ENCODE data around the gene SPATA33.
A peak's percentile ranks its signal among the peaks of the same experiment; 100 is the strongest.

The SPATA33 gene

DNA sequence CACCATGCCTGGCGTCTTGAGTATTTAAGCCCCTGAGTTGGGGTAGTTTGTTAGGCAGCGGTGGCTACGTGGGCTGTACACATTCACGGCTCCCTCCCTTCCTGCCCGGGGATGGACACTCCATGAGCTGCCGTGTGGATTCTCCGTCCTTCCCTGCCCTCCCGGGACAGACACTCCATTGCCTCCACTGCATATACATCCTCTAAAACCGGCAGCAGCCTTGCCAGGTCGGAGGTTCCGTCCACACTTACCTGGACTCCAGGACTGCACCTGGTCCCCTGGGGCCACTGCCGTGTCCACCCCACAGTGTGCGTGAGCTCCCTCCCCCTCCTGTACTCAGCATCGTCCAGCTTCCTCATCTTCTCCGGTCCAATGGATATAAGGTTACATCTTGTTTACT, 47.4 kb downstream of the SPATA33 start:
- H3K4ac ChIP-seq (ENCODE audit: low read length) = peak overlapping the region; percentile 10
- H3K79me1 ChIP-seq (ENCODE audit: low read depth, low read length) = peaks cover 7% of the 10 kb centered on the region
- H4K8ac ChIP-seq (ENCODE audit: low read depth, low read length) = no peak overlapping the region
- peak overlapping the region; percentile 89 for H2AK5ac ChIP-seq (ENCODE audit: low read depth, low read length)
- H3K23ac ChIP-seq (ENCODE audit: low read depth, low read length, poor library complexity) = no peak overlapping the region
- no peak overlapping the region for H3K27ac ChIP-seq (replicated peaks; ENCODE audit: low read length)
- H3K4me1 ChIP-seq (ENCODE audit: control insufficient read depth in 2 of 2, insufficient read depth in 1 of 2, low read depth in 1 of 2, low read length in 2 of 2) = peaks cover 13 to 16% of the 10 kb centered on the region in 2 donors
- no peak overlapping the region for H2AFZ ChIP-seq (ENCODE audit: low read length)
- H4K91ac ChIP-seq (ENCODE audit: low read depth, low read length, poor library complexity) = no peak overlapping the region
- no peaks in the 10 kb centered on the region for H3K9me3 ChIP-seq (replicated peaks in 1 of 2; ENCODE audit: control insufficient read depth in 2 of 2, insufficient read depth in 1 of 2, low read depth in 1 of 2, low read length in 2 of 2)
- peak overlapping the region; percentile 70 for H3K9ac ChIP-seq (ENCODE audit: low read depth, low read length, poor library complexity)
- peaks cover 0 to 2% (median 0%) of the 10 kb centered on the region in 3 experiments for H3K27me3 ChIP-seq (ENCODE audit: control insufficient read depth in 3 of 3, insufficient read depth in 3 of 3, low read depth in 1 of 3, low read length in 3 of 3)
- no peaks in the 10 kb centered on the region for H3K36me3 ChIP-seq (replicated peaks in 1 of 2; ENCODE audit: control insufficient read depth in 2 of 2, insufficient read depth in 2 of 2, low read length in 2 of 2)
- H2BK120ac ChIP-seq (ENCODE audit: low read depth, low read length) = no peak overlapping the region
- H2BK12ac ChIP-seq (ENCODE audit: low read length) = no peak overlapping the region
- WGBS, 2 donors (ENCODE audit: extremely low coverage in 2 of 2, insufficient read length in 2 of 2, insufficient replicate concordance in 1 of 2) = no CpG with 5 or more reads among the region's 15 CpGs
- peak overlapping the region; percentile 71 for H3K14ac ChIP-seq (ENCODE audit: low read length)
- peak overlapping the region; percentile 48 for H3K18ac ChIP-seq (ENCODE audit: low read length)
- peak overlapping the region; percentile 85 for H2BK15ac ChIP-seq (ENCODE audit: low read length)
- no peak overlapping the region for H2BK5ac ChIP-seq (ENCODE audit: low read length)
- no peak for DNase-seq (ENCODE audit: low spot score)
- no peak overlapping the region for H3K4me3 ChIP-seq (ENCODE audit: low read length in 2 of 2)
- H3K4me2 ChIP-seq (ENCODE audit: insufficient read depth, low read length, poor library complexity, severe bottlenecking) = no peak overlapping the region

DNA sequence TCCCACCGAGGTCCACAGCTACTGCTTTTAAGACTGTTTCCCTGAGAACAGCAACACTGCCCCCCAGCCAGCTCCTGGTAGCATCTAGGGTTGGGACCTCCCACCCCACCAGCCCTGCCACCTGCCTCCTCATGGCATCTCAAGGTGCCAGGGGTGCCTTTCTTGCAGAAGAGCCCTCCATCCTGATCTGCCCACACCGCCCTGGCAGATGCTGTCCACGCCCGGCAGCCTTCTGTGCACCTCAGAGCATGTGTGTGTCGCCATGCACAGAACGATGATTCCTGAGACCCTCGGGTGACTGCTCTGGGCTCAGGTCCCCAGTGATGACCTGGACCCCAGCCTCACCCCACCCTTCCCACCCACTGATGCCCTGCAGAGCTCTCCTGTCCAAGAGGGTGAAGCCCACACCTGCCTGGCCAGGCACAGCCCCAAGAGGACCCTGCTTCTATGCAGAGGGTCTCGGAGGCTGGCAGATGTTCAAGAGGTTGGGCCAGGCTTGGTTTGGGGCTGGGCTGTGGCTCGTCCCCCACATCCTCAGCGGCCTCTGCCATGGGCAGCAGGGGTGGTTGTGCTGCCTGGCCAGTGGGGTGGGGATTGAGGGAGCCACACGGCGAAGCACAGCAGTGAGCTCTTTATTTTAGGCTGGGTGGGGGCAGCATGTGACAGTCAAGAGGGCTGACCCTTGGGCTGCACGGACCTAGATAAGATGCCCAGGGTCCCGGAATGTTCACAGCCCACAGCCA, 49.1 kb downstream of the SPATA33 start:
- no peak overlapping the region for H3K14ac ChIP-seq (ENCODE audit: low read length)
- H2BK120ac ChIP-seq (ENCODE audit: low read depth, low read length) = peak overlapping the region; percentile 31
- H3K9me3 ChIP-seq (replicated peaks in 1 of 2; ENCODE audit: control insufficient read depth in 2 of 2, insufficient read depth in 1 of 2, low read depth in 1 of 2, low read length in 2 of 2) = no peaks in the 10 kb centered on the region
- H3K9ac ChIP-seq (ENCODE audit: low read depth, low read length, poor library complexity) = peak overlapping the region; percentile 50
- H3K27me3 ChIP-seq (ENCODE audit: control insufficient read depth in 3 of 3, insufficient read depth in 3 of 3, low read depth in 1 of 3, low read length in 3 of 3) = peaks cover 0 to 2% (median 0%) of the 10 kb centered on the region in 3 experiments
- peak overlapping the region; percentile 35 for H3K18ac ChIP-seq (ENCODE audit: low read length)
- H3K79me1 ChIP-seq (ENCODE audit: low read depth, low read length) = peaks cover 2% of the 10 kb centered on the region
- H2BK5ac ChIP-seq (ENCODE audit: low read length) = no peak overlapping the region
- WGBS, 2 donors (ENCODE audit: extremely low coverage in 2 of 2, insufficient read length in 2 of 2, insufficient replicate concordance in 1 of 2) = no CpG with 5 or more reads among the region's 14 CpGs
- no peak overlapping the region for H2BK15ac ChIP-seq (ENCODE audit: low read length)
- H2AK5ac ChIP-seq (ENCODE audit: low read depth, low read length) = peak overlapping the region; percentile 85
- H2BK12ac ChIP-seq (ENCODE audit: low read length) = no peak overlapping the region
- DNase-seq (ENCODE audit: low spot score) = no peak
- H3K36me3 ChIP-seq (replicated peaks in 1 of 2; ENCODE audit: control insufficient read depth in 2 of 2, insufficient read depth in 2 of 2, low read length in 2 of 2) = no peaks in the 10 kb centered on the region
- no peak overlapping the region for H3K27ac ChIP-seq (replicated peaks; ENCODE audit: low read length)
- H3K4ac ChIP-seq (ENCODE audit: low read length) = no peak overlapping the region
- H4K8ac ChIP-seq (ENCODE audit: low read depth, low read length) = peak overlapping the region; percentile 23
- H3K4me1 ChIP-seq (ENCODE audit: control insufficient read depth in 2 of 2, insufficient read depth in 1 of 2, low read depth in 1 of 2, low read length in 2 of 2) = peaks cover 4 to 12% of the 10 kb centered on the region in 2 donors
- H4K91ac ChIP-seq (ENCODE audit: low read depth, low read length, poor library complexity) = no peak overlapping the region
- peak overlapping the region; percentile 37 for H3K23ac ChIP-seq (ENCODE audit: low read depth, low read length, poor library complexity)
- no peak overlapping the region for H3K4me2 ChIP-seq (ENCODE audit: insufficient read depth, low read length, poor library complexity, severe bottlenecking)
- H2AFZ ChIP-seq (ENCODE audit: low read length) = peak overlapping the region; percentile 75
- no peak overlapping the region for H3K4me3 ChIP-seq (ENCODE audit: low read length in 2 of 2)

DNA sequence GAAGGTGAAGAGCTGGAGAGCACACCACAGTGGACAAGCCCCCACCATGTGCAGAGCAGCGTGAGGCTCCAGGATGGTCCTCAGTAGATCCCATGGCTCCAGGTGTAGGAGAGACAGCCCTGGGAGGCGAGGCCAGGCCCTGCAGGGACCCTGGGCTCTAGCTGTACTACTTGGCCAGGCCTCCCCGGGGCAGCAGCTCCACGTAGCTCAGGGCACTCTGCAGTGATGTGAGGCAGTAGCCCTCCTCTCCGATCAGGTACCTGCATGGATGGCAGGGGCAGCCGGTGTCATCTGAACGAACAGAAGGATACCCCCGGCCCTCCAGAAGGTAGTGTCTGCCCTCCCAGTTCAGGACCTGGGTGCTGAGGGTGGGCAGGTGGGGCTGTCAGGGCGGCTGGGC, 50.1 kb downstream of the SPATA33 start:
- Histone ChIP-seq H3K14ac (ENCODE audit: low read length) (no peak overlapping the region), H2AFZ (ENCODE audit: low read length) (no peak overlapping the region), H3K27me3 (ENCODE audit: control insufficient read depth in 3 of 3, insufficient read depth in 3 of 3, low read depth in 1 of 3, low read length in 3 of 3) (peaks cover 0 to 2% (median 0%) of the 10 kb centered on the region in 3 experiments), H3K36me3 (replicated peaks in 1 of 2; ENCODE audit: control insufficient read depth in 2 of 2, insufficient read depth in 2 of 2, low read length in 2 of 2) (no peaks in the 10 kb centered on the region), H3K4me1 (ENCODE audit: control insufficient read depth in 2 of 2, insufficient read depth in 1 of 2, low read depth in 1 of 2, low read length in 2 of 2) (peaks cover 2 to 12% of the 10 kb centered on the region in 2 donors), H3K9ac (ENCODE audit: low read depth, low read length, poor library complexity) (no peak overlapping the region), H3K18ac (ENCODE audit: low read length) (no peak overlapping the region), H3K23ac (ENCODE audit: low read depth, low read length, poor library complexity) (no peak overlapping the region), H3K4me2 (ENCODE audit: insufficient read depth, low read length, poor library complexity, severe bottlenecking) (peak overlapping the region; percentile 18), H4K91ac (ENCODE audit: low read depth, low read length, poor library complexity) (no peak overlapping the region), H4K8ac (ENCODE audit: low read depth, low read length) (peak overlapping the region; percentile 23), H2AK5ac (ENCODE audit: low read depth, low read length) (peak overlapping the region; percentile 75), H2BK12ac (ENCODE audit: low read length) (peak overlapping the region; percentile 41), H3K79me1 (ENCODE audit: low read depth, low read length) (peaks cover 2% of the 10 kb centered on the region), H3K27ac (replicated peaks; ENCODE audit: low read length) (no peak overlapping the region), H2BK120ac (ENCODE audit: low read depth, low read length) (no peak overlapping the region), H3K9me3 (replicated peaks in 1 of 2; ENCODE audit: control insufficient read depth in 2 of 2, insufficient read depth in 1 of 2, low read depth in 1 of 2, low read length in 2 of 2) (no peaks in the 10 kb centered on the region), H3K4ac (ENCODE audit: low read length) (no peak overlapping the region), H2BK5ac (ENCODE audit: low read length) (no peak overlapping the region), H2BK15ac (ENCODE audit: low read length) (no peak overlapping the region), H3K4me3 (ENCODE audit: low read length in 2 of 2) (no peak overlapping the region)
- no peak for DNase-seq (ENCODE audit: low spot score)
- no CpG with 5 or more reads among the region's 9 CpGs for WGBS, 2 donors (ENCODE audit: extremely low coverage in 2 of 2, insufficient read length in 2 of 2, insufficient replicate concordance in 1 of 2)

DNA sequence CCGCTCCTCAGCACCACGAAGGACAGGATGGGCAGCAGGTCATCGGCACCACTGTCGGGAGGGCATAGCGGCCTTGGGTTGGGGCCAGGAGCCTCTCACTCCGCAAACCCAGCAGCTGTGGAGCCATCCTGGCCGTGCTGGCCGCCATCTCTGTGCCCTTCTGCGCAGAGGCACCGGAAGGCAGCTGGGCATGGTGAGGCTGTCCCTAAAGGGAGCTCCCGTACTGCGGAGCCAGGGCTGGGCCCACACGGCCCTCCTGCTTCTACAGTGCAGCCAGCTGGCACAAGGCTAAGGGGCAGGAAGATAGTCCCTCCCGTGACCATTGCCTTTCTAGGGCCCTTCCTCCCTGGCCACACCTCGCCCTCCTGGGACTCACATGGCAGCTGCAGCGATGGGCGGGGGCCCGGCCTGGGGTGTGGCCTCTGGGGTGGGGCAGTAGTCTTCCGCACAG, 50.9 kb downstream of the SPATA33 start:
- Histone ChIP-seq H3K23ac (ENCODE audit: low read depth, low read length, poor library complexity) (peak overlapping the region; percentile 65), H3K9me3 (replicated peaks in 1 of 2; ENCODE audit: control insufficient read depth in 2 of 2, insufficient read depth in 1 of 2, low read depth in 1 of 2, low read length in 2 of 2) (no peaks in the 10 kb centered on the region), H2BK120ac (ENCODE audit: low read depth, low read length) (no peak overlapping the region), H2BK15ac (ENCODE audit: low read length) (no peak overlapping the region), H3K18ac (ENCODE audit: low read length) (peak overlapping the region; percentile 71), H2AFZ (ENCODE audit: low read length) (no peak overlapping the region), H2AK5ac (ENCODE audit: low read depth, low read length) (peak overlapping the region; percentile 94), H2BK5ac (ENCODE audit: low read length) (no peak overlapping the region), H3K36me3 (replicated peaks in 1 of 2; ENCODE audit: control insufficient read depth in 2 of 2, insufficient read depth in 2 of 2, low read length in 2 of 2) (no peaks in the 10 kb centered on the region), H3K4me1 (ENCODE audit: control insufficient read depth in 2 of 2, insufficient read depth in 1 of 2, low read depth in 1 of 2, low read length in 2 of 2) (peaks cover 2 to 13% of the 10 kb centered on the region in 2 donors), H4K8ac (ENCODE audit: low read depth, low read length) (peak overlapping the region; percentile 17), H3K9ac (ENCODE audit: low read depth, low read length, poor library complexity) (peak overlapping the region; percentile 60), H3K27ac (replicated peaks; ENCODE audit: low read length) (no peak overlapping the region), H2BK12ac (ENCODE audit: low read length) (peak overlapping the region; percentile 90), H3K4me2 (ENCODE audit: insufficient read depth, low read length, poor library complexity, severe bottlenecking) (no peak overlapping the region), H3K4ac (ENCODE audit: low read length) (no peak overlapping the region), H4K91ac (ENCODE audit: low read depth, low read length, poor library complexity) (no peak overlapping the region), H3K14ac (ENCODE audit: low read length) (no peak overlapping the region), H3K4me3 (ENCODE audit: low read length in 2 of 2) (no peak overlapping the region), H3K27me3 (ENCODE audit: control insufficient read depth in 3 of 3, insufficient read depth in 3 of 3, low read depth in 1 of 3, low read length in 3 of 3) (peaks cover 0 to 2% (median 0%) of the 10 kb centered on the region in 3 experiments), H3K79me1 (ENCODE audit: low read depth, low read length) (peaks cover 2% of the 10 kb centered on the region)
- DNase-seq (ENCODE audit: low spot score) = no peak
- no CpG with 5 or more reads among the region's 19 CpGs for WGBS, 2 donors (ENCODE audit: extremely low coverage in 2 of 2, insufficient read length in 2 of 2, insufficient replicate concordance in 1 of 2)

Data from neuronal stem cell (in vitro differentiated cells).